Mucosa of descending colon (tissue), 3 donors: ENCODE results near the gene BACH2. TPM values are rescaled to one million over a fixed set of nuclear protein-coding genes. Genes with fewer than 3 reads are reported as not detected.

Experiments used
- ATAC-seq: fragments of 200-7000 bp; cut with Tn5 transposase; one replicate; pipeline ENCODE4 v1.9.1; 2020; ENCODE audit warnings: mild to moderate bottlenecking, moderate library complexity
- DNase-seq, 3 donors: peaks; one replicate each; pipeline ENCODE4 v3.0.0-alpha.2; 2020
- H3K36me3 ChIP-seq: fragments of 200-600 bp; one replicate; pipeline ENCODE4 v1.8.0; 2021; ENCODE audit warnings: low read depth, mild to moderate bottlenecking
- H3K4me1 ChIP-seq: fragments of 200-600 bp; one replicate; pipeline ENCODE4 v1.8.0; 2021; ENCODE audit warnings: low read depth, mild to moderate bottlenecking
- H3K4me3 ChIP-seq: fragments of 200-600 bp; one replicate; pipeline ENCODE4 v1.8.0; 2021; ENCODE audit warnings: mild to moderate bottlenecking
- H3K9me3 ChIP-seq: fragments of 200-600 bp; one replicate; pipeline ENCODE4 v1.8.0; 2021; ENCODE audit warnings: mild to moderate bottlenecking
- CTCF ChIP-seq: fragments of 200-600 bp; IDR thresholded peaks from one replicate; pipeline ENCODE4 v1.8.0; 2022; ENCODE audit warnings: antibody characterized with exemption, mild to moderate bottlenecking
- intact Hi-C, 2 donors: fragments of 100-400 bp; cut with DNase I in 1 of 2; cut with micrococcal nuclease in 1 of 2; formaldehyde crosslinking; loops; one replicate each; pipeline versions ENCODE4 v1.11.0 to v1.11.1; 2022; cut with DNase I, micrococcal nuclease
- total RNA-seq, 3 donors: library from RNA; stranded (reverse); fragmentation: NEBNext Ultra II Directional in 2 of 3; extraction: Animal tissue kit (Norgen Biotek cat#: 25700) in 2 of 3; gene quantifications; one replicate each; pipeline versions ENCODE4 v1.2.1 to v1.2.4, GENCODE V29; 2021 to 2023
- donor health status: DM: no; HTN: no; CAD: no; lungs with moderate emphysema.
- donor health status: DM: no; HTN: no; CAD: no.
- donor health status: DM: no; HTN: yes; CAD: no.

Gene BACH2
- total RNA-seq, 3 donors from 2014 or later = 0.96 to 1.6 (median 1.2) TPM

- no peaks in the 10 kb centered on the region for H3K9me3 ChIP-seq
- no peak for TF ChIP-seq CTCF
- DNase-seq = no peak
- intact Hi-C loops = no loop called here
- peaks cover 3% of the 10 kb centered on the region for H3K4me1 ChIP-seq
- H3K4me3 ChIP-seq = no peak overlapping the region
- ATAC-seq = no peak
- H3K36me3 ChIP-seq = no peaks in the 10 kb centered on the region
Observed at GRCh38 chr6:90264561-90264960, 32.1 kb downstream of the BACH2 start.

GRCh38 chr6:90263633-90264032, 33.0 kb downstream of the BACH2 start:
- DNase-seq (no peak), ATAC-seq (no peak)
- Histone ChIP-seq H3K9me3 (no peaks in the 10 kb centered on the region), H3K4me3 (no peak overlapping the region), H3K36me3 (no peaks in the 10 kb centered on the region), H3K4me1 (peaks cover 3% of the 10 kb centered on the region)
- TF ChIP-seq CTCF = no peak
- intact Hi-C loops = no loop called here

- H3K4me3 ChIP-seq = no peak overlapping the region
- H3K4me1 ChIP-seq = peaks cover 2% of the 10 kb centered on the region
- DNase-seq (no peak), ATAC-seq (no peak)
- intact Hi-C loops = no loop called here
- no peak for TF ChIP-seq CTCF
- H3K9me3 ChIP-seq = no peaks in the 10 kb centered on the region
- no peaks in the 10 kb centered on the region for H3K36me3 ChIP-seq
Observed at GRCh38 chr6:90261801-90262200, 34.8 kb downstream of the BACH2 start.

GRCh38 chr6:90257486-90257738, 39.2 kb downstream of the BACH2 start:
- intact Hi-C loops = no loop called here
- no peaks in the 10 kb centered on the region for H3K36me3 ChIP-seq
- DNase-seq (no peak), ATAC-seq (no peak)
- H3K9me3 ChIP-seq = no peaks in the 10 kb centered on the region
- H3K4me1 ChIP-seq = no peaks in the 10 kb centered on the region
- H3K4me3 ChIP-seq = no peak overlapping the region
- no peak for TF ChIP-seq CTCF

GRCh38 chr6:90256698-90257485, 39.8 kb downstream of the BACH2 start:
- DNase-seq = no peak
- no peak for ATAC-seq
- Histone ChIP-seq H3K4me1 (no peaks in the 10 kb centered on the region), H3K9me3 (no peaks in the 10 kb centered on the region), H3K36me3 (no peaks in the 10 kb centered on the region), H3K4me3 (no peak overlapping the region)
- intact Hi-C loops = no loop called here
- TF ChIP-seq CTCF = no peak

GRCh38 chr6:90253631-90254030, 43.0 kb downstream of the BACH2 start:
- TF ChIP-seq CTCF = no peak
- no peak for DNase-seq
- no peak for ATAC-seq
- intact Hi-C loops = no loop called here
- H3K4me3 ChIP-seq = no peak overlapping the region
- no peaks in the 10 kb centered on the region for H3K4me1 ChIP-seq
- no peaks in the 10 kb centered on the region for H3K36me3 ChIP-seq
- H3K9me3 ChIP-seq = no peaks in the 10 kb centered on the region
